GM19397 (cell line): ENCODE data around the gene CAMLG.
"Not testable (repeated sequence)": the region's sequence is repeated elsewhere in the genome, so short reads cannot be mapped to it uniquely, and the experiment has no call there.

Experiments used
- ATAC-seq: cut with Tn5 transposase; IDR thresholded peaks from one replicate; pipeline ENCODE4 v1.9.1; 2021; ENCODE audit warnings: mild to moderate bottlenecking, moderate library complexity; ENCODE audit not compliant: unreplicated experiment

The CAMLG gene

GRCh38 chr5:134738133-134738962 is at the start of gene CAMLG:
CAMLG (plus strand) TSS chr5:134738548; CDS start chr5:134738621, 73 bp downstream.
- ATAC-seq, result peak; percentile 98

- not testable (repeated sequence) for ATAC-seq
Measured at GRCh38 chr5:134690144-134690543, 48.2 kb upstream of the CAMLG start.

- no peak for ATAC-seq
Measured at GRCh38 chr5:134692722-134693121, 45.6 kb upstream of the CAMLG start.

GRCh38 chr5:134708301-134708700 is 30.0 kb upstream of the CAMLG start:
- ATAC-seq, result no peak

- ATAC-seq, result no peak
Measured at GRCh38 chr5:134714120-134714519, 24.2 kb upstream of the CAMLG start.

- no peak for ATAC-seq
Measured at GRCh38 chr5:134714541-134714940, 23.8 kb upstream of the CAMLG start.

- ATAC-seq, result not testable (repeated sequence)
Measured at GRCh38 chr5:134715466-134715865, 22.9 kb upstream of the CAMLG start.

GRCh38 chr5:134724872-134725271 is 13.5 kb upstream of the CAMLG start:
- no peak for ATAC-seq

- no peak for ATAC-seq
Measured at GRCh38 chr5:134732819-134733218, 5.5 kb upstream of the CAMLG start.

GRCh38 chr5:134735243-134735642 is 3.1 kb upstream of the CAMLG start:
- ATAC-seq, result no peak

GRCh38 chr5:134736173-134736812 is 2.1 kb upstream of the CAMLG start:
- ATAC-seq, result no peak

- no peak for ATAC-seq
Measured at GRCh38 chr5:134738963-134739661, 764 bp downstream of the CAMLG start.

GRCh38 chr5:134741052-134741451 is 2.7 kb downstream of the CAMLG start:
- no peak for ATAC-seq

- ATAC-seq, result no peak
Measured at GRCh38 chr5:134742134-134742533, 3.8 kb downstream of the CAMLG start.

- ATAC-seq, result no peak
Measured at GRCh38 chr5:134749415-134749814, 11.1 kb downstream of the CAMLG start.

GRCh38 chr5:134758176-134758503 is 19.8 kb downstream of the CAMLG start:
- ATAC-seq, result no peak

GRCh38 chr5:134758504-134759341 is 20.4 kb downstream of the CAMLG start, which contains the start of gene DDX46:
DDX46 (plus strand) TSS chr5:134758779; CDS start chr5:134758939, 160 bp downstream.
- ATAC-seq, result peak; percentile 96

GRCh38 chr5:134767528-134768291 is 29.4 kb downstream of the CAMLG start:
- ATAC-seq, result not testable (repeated sequence)

- ATAC-seq, result no peak
Measured at GRCh38 chr5:134769206-134769605, 30.9 kb downstream of the CAMLG start.
